OCI-LY3 (cell line): ENCODE results near the gene RABL2A.
"Not testable (repeated sequence)": the region's sequence is repeated elsewhere in the genome, so short reads cannot be mapped to it uniquely, and the experiment has no call there.

Experiments
- CTCF ChIP-seq: fragments of 200-600, 300-600 bp; sonication (generic); IDR thresholded peaks from 2 replicates; pipeline ENCODE4 v1.5.1; 2014; ENCODE audit warnings: antibody characterized with exemption, low read length, low read depth
- EZH2phosphoT487 ChIP-seq: fragments of 200-600 bp; shearing (Covaris generic); IDR thresholded peaks from 2 replicates; pipeline ENCODE4 v1.6.1; 2018; ENCODE audit warnings: antibody characterized with exemption, mixed run types, low read depth

GRCh38 chr2:113578508-113578907, 48.6 kb upstream of the RABL2A start:
- not testable (repeated sequence) for TF ChIP-seq CTCF, EZH2phosphoT487
